Left lung (tissue), 10 donors: Measurements from ENCODE around the gene ANKRD13A. TPM values are rescaled to one million over a fixed set of nuclear protein-coding genes. Genes with fewer than 3 reads are reported as not detected.
"Not testable (repeated sequence)": the region's sequence is repeated elsewhere in the genome, so short reads cannot be mapped to it uniquely, and the experiment has no call there.

Source experiments
- ATAC-seq: fragments of 200-7000 bp; cut with Tn5 transposase; one replicate; pipeline ENCODE4 v1.9.1; 2020; ENCODE audit warnings: moderate library complexity
- DNase-seq, 4 donors: peaks; one replicate each; pipeline ENCODE4 v3.0.0-alpha.2; 2013 to 2020
- H3K27ac ChIP-seq, 2 donors: fragments of 200-600 bp; sonication (generic) in 1 of 2; one replicate each; pipeline versions ENCODE4 v1.5.0 to v1.8.0; 2020 to 2021
- H3K27me3 ChIP-seq, 2 donors: fragments of 200-600 bp; sonication (generic) in 1 of 2; one replicate each; pipeline versions ENCODE4 v1.5.0 to v1.8.0; 2020 to 2021
- H3K36me3 ChIP-seq, 2 donors: fragments of 200-600 bp; sonication (generic) in 1 of 2; one replicate each; pipeline versions ENCODE4 v1.5.0 to v1.8.0; 2020 to 2021
- H3K4me1 ChIP-seq, 2 donors: fragments of 200-600 bp; one replicate each; pipeline ENCODE4 v1.8.0; 2021
- H3K4me3 ChIP-seq, 2 donors: fragments of 200-600 bp; sonication (generic) in 1 of 2; one replicate each; pipeline versions ENCODE4 v1.5.0 to v1.8.0; 2020 to 2021; ENCODE audit warnings: mild to moderate bottlenecking in 1 of 2
- H3K9me3 ChIP-seq, 2 donors: fragments of 200-600 bp; sonication (generic) in 1 of 2; one replicate each; pipeline versions ENCODE4 v1.5.0 to v1.8.0; 2020 to 2021
- CTCF ChIP-seq, 2 donors: fragments of 200-600 bp; sonication (generic) in 1 of 2; IDR thresholded peaks; one replicate each; pipeline versions ENCODE4 v1.5.0 to v1.8.0; 2021; ENCODE audit warnings: antibody characterized with exemption in 2 of 2
- intact Hi-C, 2 donors: fragments of 100-400 bp; cut with DNase I; formaldehyde crosslinking; loops; one replicate each; pipeline versions ENCODE4 v1.11.2 to v1.14.2; 2022
- polyA plus RNA-seq, 6 donors: library from polyadenylated mRNA; unstranded; fragments of 120-200 nt; gene quantifications; one replicate each; pipeline ENCODE4 v1.2.1, GENCODE V29; 2013; ENCODE audit not compliant: insufficient read length in 6 of 6
- total RNA-seq, 2 donors: library from RNA; stranded (reverse); fragmentation: NEBNext Ultra II Directional; extraction: Animal tissue kit (Norgen Biotek cat#: 25700); gene quantifications; one replicate each; pipeline ENCODE4 v1.2.1, GENCODE V29; 2021
- donor health status: DM: no; HTN: yes; CAD: no.
- donor health status: DM: no; HTN: no; CAD: no.

Gene ANKRD13A
- total and polyA plus RNA-seq, 8 donors, result 38.3 to 69.9 (median 43.3) TPM

- no peaks in the 10 kb centered on the region for H3K4me1 ChIP-seq
- no peak for TF ChIP-seq CTCF (IDR thresholded peaks at IDR 0.05)
- H3K9me3 ChIP-seq, result no peaks in the 10 kb centered on the region
- H3K4me3 ChIP-seq, result no peak overlapping the region
- H3K27ac ChIP-seq, result no peak overlapping the region
- ATAC-seq (no peak), DNase-seq (no peak)
- no peaks in the 10 kb centered on the region for H3K27me3 ChIP-seq
- H3K36me3 ChIP-seq, result no peaks in the 10 kb centered on the region
- intact Hi-C loops, result no loop called here
These were observed 66.3 kb downstream of the ANKRD13A start for GRCh38 chr12:110065540-110065939.

- intact Hi-C loops, result no loop called here
- Histone ChIP-seq H3K9me3 (no peaks in the 10 kb centered on the region), H3K4me1 (no peaks in the 10 kb centered on the region), H3K4me3 (no peak overlapping the region), H3K36me3 (no peaks in the 10 kb centered on the region), H3K27me3 (no peaks in the 10 kb centered on the region), H3K27ac (no peak overlapping the region)
- no peak for ATAC-seq
- no peak for DNase-seq
- TF ChIP-seq CTCF (IDR thresholded peaks at IDR 0.05), result no peak
These were observed 68.3 kb downstream of the ANKRD13A start for GRCh38 chr12:110067531-110067930.

GRCh38 chr12:110068115-110068514 lies 68.9 kb downstream of the ANKRD13A start:
- ATAC-seq, DNase-seq, H3K36me3 ChIP-seq, H3K4me1 ChIP-seq, intact Hi-C loops, H3K9me3 ChIP-seq, H3K27me3 ChIP-seq, H3K4me3 ChIP-seq, H3K27ac ChIP-seq: not testable (repeated sequence)

- Histone ChIP-seq H3K4me3 (no peak overlapping the region), H3K9me3 (no peaks in the 10 kb centered on the region), H3K4me1 (peaks cover 0 to 10% of the 10 kb centered on the region in 2 donors), H3K36me3 (no peaks in the 10 kb centered on the region), H3K27me3 (no peaks in the 10 kb centered on the region), H3K27ac (no peak overlapping the region)
- ATAC-seq (no peak), DNase-seq (no peak)
- intact Hi-C loops, result no loop called here
- no peak for TF ChIP-seq CTCF (IDR thresholded peaks at IDR 0.05)
These were observed 69.4 kb downstream of the ANKRD13A start for GRCh38 chr12:110068654-110069053.

GRCh38 chr12:110071504-110071903 lies 72.3 kb downstream of the ANKRD13A start:
- ATAC-seq (no peak), DNase-seq (no peak)
- Histone ChIP-seq H3K27me3 (no peaks in the 10 kb centered on the region), H3K36me3 (no peaks in the 10 kb centered on the region), H3K27ac (no peak overlapping the region), H3K4me1 (peaks cover 0 to 10% of the 10 kb centered on the region in 2 donors), H3K9me3 (no peaks in the 10 kb centered on the region), H3K4me3 (no peak overlapping the region)
- TF ChIP-seq CTCF (IDR thresholded peaks at IDR 0.05), result no peak
- intact Hi-C loops, result no loop called here

- H3K4me1 ChIP-seq, result peaks cover 0 to 10% of the 10 kb centered on the region in 2 donors
- no peaks in the 10 kb centered on the region for H3K9me3 ChIP-seq
- ATAC-seq (no peak), DNase-seq (no peak)
- no peaks in the 10 kb centered on the region for H3K27me3 ChIP-seq
- no peak for TF ChIP-seq CTCF (IDR thresholded peaks at IDR 0.05)
- intact Hi-C loops, result no loop called here
- no peak overlapping the region for H3K4me3 ChIP-seq
- H3K36me3 ChIP-seq, result no peaks in the 10 kb centered on the region
- no peak overlapping the region for H3K27ac ChIP-seq
These were observed 72.7 kb downstream of the ANKRD13A start for GRCh38 chr12:110071967-110072366.

GRCh38 chr12:110072636-110073035 lies 73.4 kb downstream of the ANKRD13A start:
- H3K36me3 ChIP-seq, DNase-seq, H3K9me3 ChIP-seq, ATAC-seq, intact Hi-C loops, H3K27me3 ChIP-seq: not testable (repeated sequence)
- Histone ChIP-seq H3K4me1 (peaks cover 0 to 10% of the 10 kb centered on the region in 2 donors), H3K4me3 (peak overlapping the region; percentile 18 to 35), H3K27ac (peak overlapping the region in 1 of 2 donors; percentile 41)
